SK-N-SH (cell line): Measurements from ENCODE around the gene KBTBD13. TPM values are rescaled to one million over a fixed set of nuclear protein-coding genes. Genes with fewer than 3 reads are reported as not detected.

Experiments
- CTCF ChIA-PET: fragments of 300-600, 350-600 bp; formaldehyde crosslinking; extraction: SDS; loops from one replicate; lab custom pipeline; 2021; lab: Yijun Ruan, JAX
- POLR2A ChIA-PET: fragments of 350-600 bp; sonication (Branson Sonifier 250); formaldehyde crosslinking; extraction: SDS; loops from one replicate; lab custom pipeline; 2020; ENCODE audit warnings: antibody characterized with exemption, inconsistent platforms; lab: Yijun Ruan, JAX
- DNase-seq: peaks from one replicate; pipeline ENCODE4 v3.0.0; 2012
- H2AFZ ChIP-seq: fragments of 200-600 bp; sonication (generic); 2 replicates; pipeline ENCODE4 v1.8.1; 2016; ENCODE audit warnings: antibody characterized with exemption, mild to moderate bottlenecking, low read depth
- H3F3A ChIP-seq: fragments of 200-600 bp; sonication (generic); replicated peaks from 2 replicates; pipeline ENCODE3; 2016; ENCODE audit warnings: antibody characterized with exemption, mild to moderate bottlenecking; ENCODE audit not compliant: insufficient read depth
- H3K27ac ChIP-seq, 2 experiments: fragments of 200-500 bp in 1 of 2; fragments of 200-600 bp in 1 of 2; sonication (Bioruptor generic) in 1 of 2; sonication (generic), shearing (Covaris generic) in 1 of 2; 2 replicates each; pipeline versions ENCODE4 v1.5.1 to v1.6.1; 2014 to 2016; ENCODE audit warnings: low read depth in 2 of 2, inconsistent platforms in 1 of 2, low read length in 1 of 2, mild to moderate bottlenecking in 1 of 2, mixed read lengths in 1 of 2
- H3K27me3 ChIP-seq: fragments of 200-600 bp; sonication (generic), shearing (Covaris generic); 2 replicates; pipeline ENCODE4 v1.6.1; 2016; ENCODE audit warnings: mixed run types; ENCODE audit not compliant: insufficient read depth
- H3K36me3 ChIP-seq, 2 experiments: fragments of 200-500 bp in 1 of 2; fragments of 200-600 bp in 1 of 2; sonication (Bioruptor generic) in 1 of 2; sonication (generic) in 1 of 2; replicated peaks in 1 of 2; 2 replicates each; pipeline versions ENCODE3 to v1.5.1; 2014 to 2016; ENCODE audit warnings: low read length in 1 of 2, mild to moderate bottlenecking in 1 of 2; ENCODE audit not compliant: insufficient read depth in 2 of 2, control insufficient read depth in 1 of 2
- H3K4me1 ChIP-seq, 2 experiments: fragments of 200-500 bp in 1 of 2; fragments of 200-600 bp in 1 of 2; sonication (Bioruptor generic) in 1 of 2; sonication (generic), shearing (Covaris generic) in 1 of 2; 2 replicates each; pipeline versions ENCODE4 v1.5.1 to v1.6.1; 2014 to 2016; ENCODE audit warnings: low read depth in 1 of 2, low read length in 1 of 2, mixed run types in 1 of 2; ENCODE audit not compliant: insufficient read depth in 2 of 2, control insufficient read depth in 1 of 2
- H3K4me2 ChIP-seq: fragments of 200-600 bp; sonication (generic), shearing (Covaris generic); 2 replicates; pipeline ENCODE4 v1.6.1; 2017; ENCODE audit warnings: mixed run types
- H3K4me3 ChIP-seq, 2 experiments: fragments of 200-500 bp in 1 of 2; fragments of 200-600 bp in 1 of 2; sonication (Bioruptor generic) in 1 of 2; sonication (generic), shearing (Covaris generic) in 1 of 2; 2 replicates each; pipeline versions ENCODE4 v1.5.1 to v1.8.1; 2014 to 2016; ENCODE audit warnings: low read depth in 2 of 2, inconsistent platforms in 1 of 2, low read length in 1 of 2, mild to moderate bottlenecking in 1 of 2, mixed read lengths in 1 of 2, moderate library complexity in 1 of 2
- H3K79me2 ChIP-seq: fragments of 200-600 bp; sonication (generic); 2 replicates; pipeline ENCODE4 v1.8.1; 2017; ENCODE audit warnings: mild to moderate bottlenecking; ENCODE audit not compliant: insufficient read depth
- H3K9ac ChIP-seq: fragments of 200-600 bp; sonication (generic); 2 replicates; pipeline ENCODE4 v1.6.1; 2017; ENCODE audit warnings: mixed run types
- H3K9me2 ChIP-seq: fragments of 200-600 bp; sonication (generic); 2 replicates; pipeline ENCODE4 v1.6.1; 2017; ENCODE audit warnings: mixed run types
- H3K9me3 ChIP-seq: fragments of 200-600 bp; sonication (generic); 2 replicates; pipeline ENCODE4 v1.6.1; 2017; ENCODE audit warnings: mixed run types, mild to moderate bottlenecking, moderate library complexity
- H4K20me1 ChIP-seq: fragments of 200-600 bp; sonication (generic); 2 replicates; pipeline ENCODE4 v1.6.1; 2017; ENCODE audit warnings: mild to moderate bottlenecking, mixed run types; ENCODE audit not compliant: insufficient read depth
- CTCF ChIP-seq: fragments of 200-600 bp; sonication (generic); IDR thresholded peaks from 2 replicates; pipeline ENCODE4 v1.6.1; 2017; ENCODE audit warnings: antibody characterized with exemption, mild to moderate bottlenecking, moderate library complexity
- ELF1 ChIP-seq: IDR thresholded peaks from 2 replicates; pipeline ENCODE4 v1.4.0; 2012
- EP300 ChIP-seq, 2 experiments: IDR thresholded peaks; 2 replicates each; pipeline versions ENCODE4 v1.4.0 to v1.6.1; 2012; ENCODE audit warnings: borderline replicate concordance in 1 of 2, low read depth in 1 of 2, low read length in 1 of 2
- FOXM1 ChIP-seq: IDR thresholded peaks from 2 replicates; pipeline ENCODE4 v1.4.0; 2012; ENCODE audit warnings: low read depth, mild to moderate bottlenecking
- GATA2 ChIP-seq: sonication (generic); formaldehyde crosslinking; IDR thresholded peaks from 2 replicates; pipeline ENCODE4 v1.5.0; 2020; ENCODE audit warnings: mild to moderate bottlenecking, missing genetic modification reagents
- MEF2A ChIP-seq: IDR thresholded peaks from 2 replicates; pipeline ENCODE4 v1.4.0; 2012; ENCODE audit warnings: low read depth, borderline replicate concordance
- MXI1 ChIP-seq: IDR thresholded peaks from 2 replicates; pipeline ENCODE4 v1.6.1; 2012; ENCODE audit warnings: mild to moderate bottlenecking, low read depth, low read length, improper control_type of control experiment
- RAD21 ChIP-seq: IDR thresholded peaks from 2 replicates; pipeline ENCODE4 v1.6.1; 2012; ENCODE audit warnings: mild to moderate bottlenecking, low read length
- RCOR1 ChIP-seq: fragments of 150-350 bp; IDR thresholded peaks from 2 replicates; pipeline ENCODE4 v1.6.1; 2017; ENCODE audit warnings: antibody characterized with exemption, low read length
- RFX5 ChIP-seq: IDR thresholded peaks from 2 replicates; pipeline ENCODE4 v1.6.1; 2012; ENCODE audit warnings: mild to moderate bottlenecking, improper control_type of control experiment, low read length
- SMC3 ChIP-seq: IDR thresholded peaks from 2 replicates; pipeline ENCODE4 v1.6.1; 2012; ENCODE audit warnings: low read depth, low read length, improper control_type of control experiment
- TAF1 ChIP-seq: IDR thresholded peaks from 2 replicates; pipeline ENCODE4 v1.6.1; 2012; ENCODE audit warnings: low read depth, mild to moderate bottlenecking, low read length, moderate library complexity, borderline replicate concordance
- USF2 ChIP-seq: fragments of 150-350 bp; IDR thresholded peaks from 2 replicates; pipeline ENCODE4 v1.6.1; 2017; ENCODE audit warnings: antibody characterized with exemption, low read length, low read depth, borderline replicate concordance
- ZBTB33 ChIP-seq: IDR thresholded peaks from 2 replicates; pipeline ENCODE4 v1.4.0; 2012; ENCODE audit warnings: low read depth, borderline replicate concordance
- WGBS: methylation state at CpG from one replicate; pipeline ENCODE4 v1.1.6; 2017; ENCODE audit warnings: low lambda C conversion rate; 5-methylcytosine and 5-hydroxymethylcytosine counted together
- polyA plus RNA-seq, 3 experiments: library from polyadenylated mRNA; depleted of rRNA; stranded (reverse); fragments of >200 nt; gene quantifications; 2 replicates each; pipeline ENCODE4 v1.2.3, GENCODE V29; 2012

Gene KBTBD13
- polyA plus RNA-seq, 1 of the 3 experiments (the other 2 are of a cell fraction) = not detected

- Histone ChIP-seq H2AFZ (no peak overlapping the region), H3K27ac (no peak overlapping the region), H3K4me1 (peaks cover 0 to 28% of the 10 kb centered on the region in 2 experiments; a peak in 1 of 4 replicates), H4K20me1 (no peaks in the 10 kb centered on the region), H3K9me2 (no peaks in the 10 kb centered on the region), H3K79me2 (no peaks in the 10 kb centered on the region), H3K27me3 (0 out of 2 replicates have a peak, but pooled peaks cover 6% of the 10 kb centered on the region), H3K4me3 (no peak overlapping the region), H3K9ac (no peak overlapping the region), H3K4me2 (no peak overlapping the region), H3F3A (no peaks in the 10 kb centered on the region), H3K9me3 (no peaks in the 10 kb centered on the region), H3K36me3 (no peaks in the 10 kb centered on the region)
- 79% methylated on average over 7 of the region's 7 CpGs for WGBS
- ChIA-PET CTCF (interaction anchor here (0.8 to 8.3 kb wide), 6 partner anchors 13 to 31 kb away, joined by 3 to 99 read pairs (median 4); no protein-coding TSS in a partner anchor), POLR2A (no interaction called here)
- DNase-seq = no peak
- no peak for TF ChIP-seq RFX5
- TF ChIP-seq RAD21 = no peak; the same call in 1 of the 2 replicates
- no peak for TF ChIP-seq USF2
- no peak for TF ChIP-seq TAF1
- TF ChIP-seq SMC3 = no peak
- TF ChIP-seq GATA2 (CRISPR knock-in tag) = no peak
- TF ChIP-seq MEF2A = no peak
- no peak for TF ChIP-seq RCOR1
- TF ChIP-seq CTCF = no peak
- no peak for TF ChIP-seq ZBTB33
- no peak for TF ChIP-seq FOXM1
- no peak for TF ChIP-seq ELF1
- TF ChIP-seq MXI1 = no peak
- TF ChIP-seq EP300 (IDR thresholded peaks at IDR 0.05; ENCODE audit: borderline replicate concordance in 1 of 2, low read depth in 1 of 2, low read length in 1 of 2) = no peak
These were observed 6.7 kb downstream of the KBTBD13 start for GRCh38 chr15:65083262-65083701.
